PFSK-1 (cell line): ENCODE data around the gene TMC4.

Experiments
- FOXP2 ChIP-seq: optimal IDR thresholded peaks from 2 replicates; pipeline ENCODE3; 2011; ENCODE audit warnings: borderline replicate concordance, control low read depth, inconsistent platforms; ENCODE audit not compliant: insufficient read depth; ENCODE audit errors: extremely low read length, extremely low read depth
- POLR2AphosphoS5 ChIP-seq: IDR thresholded peaks from 2 replicates; pipeline ENCODE4 v1.6.1; 2012; ENCODE audit warnings: low read depth, mild to moderate bottlenecking, control low read depth, low read length, moderate library complexity
- REST ChIP-seq, 2 experiments: IDR thresholded peaks; 2 replicates each; pipeline versions ENCODE4 v1.6.1 to v1.8.0; 2011 to 2012; ENCODE audit warnings: low read depth in 2 of 2, low read length in 2 of 2, control low read depth in 1 of 2, inconsistent platforms in 1 of 2, mild to moderate bottlenecking in 1 of 2, moderate library complexity in 1 of 2; ENCODE audit not compliant: insufficient read depth in 1 of 2
- SIN3A ChIP-seq: IDR thresholded peaks from 2 replicates; pipeline ENCODE4 v1.6.1; 2012; ENCODE audit warnings: mild to moderate bottlenecking, low read length, moderate library complexity, borderline replicate concordance; ENCODE audit not compliant: insufficient read depth
- TAF1 ChIP-seq: IDR thresholded peaks from 2 replicates; pipeline ENCODE4 v1.6.1; 2012; ENCODE audit warnings: low read length, control low read depth, borderline replicate concordance; ENCODE audit not compliant: insufficient read depth

The TMC4 gene

GRCh38 chr19:54151362-54152035, 21.5 kb downstream of the TMC4 start:
- TF ChIP-seq POLR2AphosphoS5: no peak
- no peak for TF ChIP-seq REST (IDR thresholded peaks at IDR 0.05; ENCODE audit: insufficient read depth in 1 of 2, low read depth in 2 of 2, low read length in 2 of 2)
- no peak for TF ChIP-seq TAF1
- no peak for TF ChIP-seq FOXP2
- TF ChIP-seq SIN3A: no peak

GRCh38 chr19:54149021-54149812, 23.7 kb downstream of the TMC4 start:
- TF ChIP-seq REST (IDR thresholded peaks at IDR 0.05; ENCODE audit: insufficient read depth in 1 of 2, low read depth in 2 of 2, low read length in 2 of 2) (no peak), TAF1 (no peak), FOXP2 (no peak), POLR2AphosphoS5 (no peak), SIN3A (no peak)

- TF ChIP-seq TAF1 (no peak), SIN3A (no peak), FOXP2 (no peak), POLR2AphosphoS5 (no peak), REST (IDR thresholded peaks at IDR 0.05; ENCODE audit: insufficient read depth in 1 of 2, low read depth in 2 of 2, low read length in 2 of 2) (no peak)
These were observed 24.8 kb downstream of the TMC4 start for GRCh38 chr19:54148158-54148557.

- no peak for TF ChIP-seq FOXP2
- no peak for TF ChIP-seq POLR2AphosphoS5
- TF ChIP-seq SIN3A: no peak
- TF ChIP-seq TAF1: no peak
- no peak for TF ChIP-seq REST (IDR thresholded peaks at IDR 0.05; ENCODE audit: insufficient read depth in 1 of 2, low read depth in 2 of 2, low read length in 2 of 2)
These were observed 25.3 kb downstream of the TMC4 start for GRCh38 chr19:54147676-54148075.
